NCI-H187 (cell line): ENCODE measurements around the gene PRR19.

Experiments used
- DNase-seq, 2 experiments: peaks; one replicate each; lab custom pipeline; 2025; lab: John Stamatoyannopoulos, UW

PRR19 gene

DNA sequence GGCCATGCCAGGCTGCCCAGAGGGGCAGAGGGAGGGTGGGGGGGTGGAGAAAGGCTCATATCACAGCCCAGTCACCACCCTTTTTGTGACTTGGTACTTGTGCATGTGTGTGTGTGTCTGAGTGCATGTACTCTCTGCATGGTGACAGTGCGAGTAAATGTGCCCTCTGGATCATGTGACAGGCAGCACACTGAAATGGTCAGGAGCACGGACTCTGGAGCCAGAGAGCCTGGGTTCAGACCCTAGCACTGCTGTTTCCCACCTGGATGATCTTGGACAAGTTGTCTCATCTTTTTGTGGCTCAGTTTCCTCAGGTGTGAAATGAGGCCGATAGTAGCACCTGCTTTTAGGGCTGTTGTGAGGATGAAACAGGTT lies 30.9 kb upstream of the PRR19 start:
- no peak for DNase-seq

DNA sequence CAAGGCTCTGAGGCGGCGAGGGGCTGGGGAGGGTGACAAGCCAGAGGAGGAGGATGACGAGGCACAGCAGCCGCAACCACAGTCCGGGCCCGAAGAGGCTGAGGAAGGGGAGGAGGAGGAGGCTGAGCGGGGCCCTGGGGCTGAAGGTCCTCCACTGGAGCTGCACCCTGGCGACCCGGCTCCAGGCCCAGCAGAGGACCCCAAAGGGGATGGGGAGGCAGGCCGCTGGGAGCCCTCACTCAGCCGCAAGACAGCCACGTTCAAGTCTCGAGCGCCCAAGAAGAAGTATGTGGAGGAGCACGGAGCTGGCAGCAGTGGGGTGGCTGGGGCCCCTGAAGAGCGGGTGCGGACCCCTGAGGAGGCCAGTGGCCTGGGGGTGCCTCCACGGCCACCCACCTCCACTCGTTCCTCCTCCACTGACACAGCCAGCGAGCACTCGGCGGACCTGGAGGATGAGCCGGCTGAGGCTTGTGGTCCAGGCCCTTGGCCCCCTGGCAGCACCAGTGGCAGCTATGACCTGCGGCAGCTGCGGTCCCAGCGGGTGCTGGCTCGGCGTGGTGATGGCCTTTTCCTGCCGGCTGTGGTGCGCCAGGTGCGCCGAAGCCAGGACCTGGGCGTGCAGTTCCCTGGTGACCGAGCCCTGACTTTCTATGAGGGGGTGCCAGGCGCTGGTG lies 29.9 kb upstream of the PRR19 start:
- no peak for DNase-seq

DNA sequence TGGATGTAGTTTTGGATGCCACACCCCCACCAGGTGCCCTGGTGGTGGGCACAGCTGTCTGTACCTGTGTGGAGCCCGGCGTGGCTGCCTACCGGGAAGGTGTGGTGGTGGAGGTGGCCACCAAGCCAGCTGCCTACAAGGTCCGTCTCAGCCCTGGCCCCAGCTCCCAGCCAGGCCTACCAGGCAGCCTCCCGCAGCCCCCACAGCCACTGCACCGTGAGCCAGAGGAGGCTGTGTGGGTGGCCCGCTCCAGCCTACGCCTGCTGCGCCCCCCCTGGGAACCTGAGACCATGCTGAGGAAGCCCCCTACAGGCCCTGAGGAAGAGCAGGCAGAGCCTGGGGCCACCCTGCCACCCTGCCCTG lies 29.4 kb upstream of the PRR19 start:
- DNase-seq = no peak

DNA sequence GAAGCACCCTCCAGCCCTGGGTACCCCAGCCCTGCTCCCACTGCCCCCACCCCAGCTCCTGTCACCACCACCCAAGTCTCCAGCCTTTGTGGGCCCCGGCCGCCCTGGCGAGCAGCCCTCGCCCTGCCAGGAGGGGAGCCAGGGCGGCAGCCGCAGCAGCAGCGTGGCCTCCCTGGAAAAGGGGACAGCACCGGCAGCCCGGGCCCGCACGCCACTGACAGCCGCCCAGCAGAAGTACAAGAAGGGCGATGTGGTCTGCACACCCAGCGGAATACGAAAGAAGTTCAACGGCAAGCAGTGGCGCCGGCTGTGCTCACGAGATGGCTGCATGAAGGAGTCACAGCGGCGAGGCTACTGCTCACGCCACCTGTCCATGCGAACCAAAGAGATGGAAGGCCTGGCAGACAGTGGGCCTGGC lies 28.9 kb upstream of the PRR19 start:
- DNase-seq = no peak

DNA sequence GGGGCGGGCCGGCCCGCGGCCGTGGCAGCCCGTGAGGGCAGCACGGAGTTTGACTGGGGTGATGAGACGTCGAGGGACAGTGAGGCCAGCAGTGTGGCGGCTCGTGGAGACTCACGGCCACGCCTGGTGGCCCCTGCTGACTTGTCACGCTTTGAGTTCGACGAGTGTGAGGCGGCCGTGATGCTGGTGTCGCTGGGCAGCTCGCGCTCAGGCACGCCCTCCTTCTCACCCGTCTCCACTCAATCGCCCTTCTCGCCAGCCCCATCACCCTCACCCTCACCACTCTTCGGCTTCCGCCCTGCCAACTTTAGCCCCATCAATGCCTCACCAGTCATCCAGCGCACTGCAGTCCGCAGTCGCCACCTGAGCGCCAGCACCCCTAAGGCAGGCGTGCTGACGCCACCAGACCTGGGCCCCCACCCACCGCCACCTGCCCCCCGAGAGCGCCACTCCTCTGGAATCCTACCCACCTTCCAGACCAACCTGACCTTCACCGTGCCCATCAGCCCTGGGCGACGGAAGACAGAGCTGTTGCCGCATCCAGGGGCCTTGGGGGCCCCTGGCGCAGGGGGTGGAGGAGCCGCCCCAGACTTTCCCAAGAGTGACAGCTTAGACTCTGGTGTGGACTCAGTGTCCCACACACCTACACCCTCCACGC lies 28.4 kb upstream of the PRR19 start:
- no peak for DNase-seq

DNA sequence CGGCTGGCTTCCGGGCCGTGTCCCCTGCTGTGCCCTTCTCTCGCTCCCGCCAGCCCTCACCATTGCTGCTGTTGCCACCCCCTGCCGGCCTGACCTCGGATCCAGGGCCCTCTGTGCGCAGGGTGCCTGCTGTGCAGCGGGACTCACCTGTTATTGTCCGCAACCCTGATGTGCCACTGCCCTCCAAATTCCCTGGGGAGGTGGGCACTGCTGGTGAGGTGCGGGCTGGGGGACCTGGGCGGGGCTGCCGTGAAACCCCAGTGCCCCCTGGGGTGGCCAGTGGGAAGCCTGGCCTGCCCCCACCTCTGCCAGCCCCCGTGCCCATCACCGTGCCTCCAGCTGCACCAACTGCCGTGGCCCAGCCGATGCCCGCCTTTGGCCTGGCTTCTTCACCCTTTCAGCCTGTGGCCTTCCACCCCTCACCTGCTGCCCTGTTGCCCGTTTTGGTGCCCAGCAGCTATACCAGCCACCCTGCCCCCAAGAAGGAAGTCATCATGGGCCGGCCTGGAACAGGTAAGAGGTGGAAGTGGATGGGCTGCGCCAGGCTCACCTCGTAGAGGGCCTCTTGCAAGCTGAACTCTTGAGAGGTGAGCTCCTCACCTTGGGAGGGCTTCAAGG lies 27.8 kb upstream of the PRR19 start:
- no peak for DNase-seq

DNA sequence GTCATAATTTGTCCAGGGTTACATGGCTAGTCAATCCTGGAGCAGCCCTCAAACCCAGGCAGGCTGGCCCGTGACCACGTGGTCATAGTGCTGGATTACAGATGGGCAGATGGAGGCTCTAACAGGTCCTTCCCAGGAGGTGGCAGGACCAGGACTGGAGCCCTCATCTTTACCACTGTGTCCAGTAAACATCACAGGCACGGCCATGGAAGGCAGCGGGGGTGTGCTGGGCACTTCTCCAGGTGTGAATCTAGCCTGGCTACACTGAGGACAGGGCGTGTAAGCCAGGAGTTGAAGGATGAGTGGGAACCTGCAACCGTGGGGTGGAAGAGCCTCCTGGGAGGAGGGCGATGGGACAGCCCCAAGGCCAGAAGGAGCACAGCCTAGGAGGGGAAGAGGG lies 26.8 kb upstream of the PRR19 start:
- no peak for DNase-seq

DNA sequence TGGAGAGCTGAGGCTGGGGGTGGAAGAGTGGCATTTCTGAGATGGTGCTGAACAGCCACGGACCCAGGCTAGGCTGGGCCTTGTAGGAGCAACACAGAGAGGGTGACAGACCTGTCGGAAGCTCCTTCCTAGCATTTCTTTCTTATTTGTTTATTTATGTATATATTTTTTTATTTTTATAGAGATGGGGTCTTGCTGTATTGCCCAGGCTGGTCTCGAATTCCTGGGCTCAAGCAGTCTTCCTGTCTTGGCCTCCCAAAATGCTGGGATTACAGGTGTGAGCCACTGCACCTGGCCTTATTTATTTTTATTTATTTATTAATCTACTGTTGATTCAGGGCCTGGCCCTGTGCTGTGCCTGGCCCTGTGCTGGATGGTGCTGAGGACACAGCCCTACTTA lies 26.4 kb upstream of the PRR19 start:
- no peak for DNase-seq

DNA sequence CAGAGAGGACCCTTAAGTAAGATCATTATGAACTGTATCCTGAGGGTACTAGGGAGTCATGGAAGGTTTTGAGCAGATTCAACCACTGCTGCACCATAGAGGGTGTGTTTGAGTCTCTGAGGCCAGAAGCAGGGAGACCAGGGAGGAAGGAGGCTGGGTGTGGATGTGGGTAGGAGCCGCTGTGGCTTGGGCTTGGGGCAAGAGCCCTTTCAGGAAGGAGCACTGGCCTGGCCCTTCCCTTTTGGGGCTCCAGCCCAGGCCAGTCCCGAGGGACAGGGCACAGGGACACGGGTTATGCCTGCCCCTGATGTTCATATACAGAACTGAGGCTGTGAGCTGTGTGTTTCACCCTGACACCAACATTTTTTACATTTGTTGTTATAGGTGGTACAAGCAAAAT lies 25.6 kb upstream of the PRR19 start:
- DNase-seq = no peak

DNA sequence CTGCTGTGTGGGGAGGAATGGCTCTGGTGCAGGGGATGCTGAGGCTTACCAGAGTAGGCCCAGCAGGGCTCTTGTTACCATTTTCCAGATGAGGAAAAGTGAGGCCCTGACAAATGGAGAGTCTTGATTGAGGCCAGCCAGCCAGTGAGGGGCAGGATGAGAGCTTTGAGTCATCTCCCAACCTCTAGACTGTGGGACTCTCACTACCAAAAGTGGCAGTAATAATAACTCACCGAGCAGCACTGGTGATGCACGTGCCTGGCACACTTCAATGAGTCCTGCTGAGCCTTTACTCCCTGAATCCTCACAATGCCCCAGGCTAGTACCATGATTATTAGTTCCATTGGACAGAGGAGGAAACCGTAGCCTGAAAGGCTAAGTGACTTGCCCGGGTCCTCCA lies 25.1 kb upstream of the PRR19 start:
- DNase-seq = no peak

DNA sequence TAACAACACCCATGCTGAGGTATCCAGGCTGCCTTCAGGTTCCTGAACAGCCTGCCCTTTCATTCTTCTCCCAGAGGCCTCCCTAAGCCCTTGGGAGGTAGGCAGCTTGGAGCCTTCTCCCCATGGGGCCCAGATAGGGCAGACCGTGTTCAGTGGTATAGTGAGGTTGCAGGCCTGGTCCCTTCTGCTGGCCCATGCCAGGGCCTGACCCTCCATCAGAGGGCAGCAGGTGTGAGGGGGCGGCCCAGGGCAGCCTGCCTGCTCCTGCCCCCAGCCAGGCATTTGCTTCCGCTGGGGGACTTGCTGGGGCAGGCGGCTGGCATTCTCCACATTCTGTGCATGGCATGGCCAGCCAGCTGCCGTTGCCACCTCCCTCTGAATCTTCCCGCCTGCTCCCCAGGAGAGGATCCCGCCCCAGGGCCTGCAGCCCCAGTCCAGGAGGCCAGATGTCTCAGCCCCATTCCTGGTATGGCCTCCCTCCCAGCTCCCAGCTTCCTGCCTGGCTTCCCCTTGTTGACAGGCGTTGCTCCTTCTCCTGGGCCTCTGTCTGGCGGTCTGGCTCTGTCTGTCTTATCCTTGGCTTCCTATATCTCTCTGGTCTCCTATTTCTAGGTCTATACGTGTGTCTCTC lies 24.0 kb upstream of the PRR19 start:
- no peak for DNase-seq

DNA sequence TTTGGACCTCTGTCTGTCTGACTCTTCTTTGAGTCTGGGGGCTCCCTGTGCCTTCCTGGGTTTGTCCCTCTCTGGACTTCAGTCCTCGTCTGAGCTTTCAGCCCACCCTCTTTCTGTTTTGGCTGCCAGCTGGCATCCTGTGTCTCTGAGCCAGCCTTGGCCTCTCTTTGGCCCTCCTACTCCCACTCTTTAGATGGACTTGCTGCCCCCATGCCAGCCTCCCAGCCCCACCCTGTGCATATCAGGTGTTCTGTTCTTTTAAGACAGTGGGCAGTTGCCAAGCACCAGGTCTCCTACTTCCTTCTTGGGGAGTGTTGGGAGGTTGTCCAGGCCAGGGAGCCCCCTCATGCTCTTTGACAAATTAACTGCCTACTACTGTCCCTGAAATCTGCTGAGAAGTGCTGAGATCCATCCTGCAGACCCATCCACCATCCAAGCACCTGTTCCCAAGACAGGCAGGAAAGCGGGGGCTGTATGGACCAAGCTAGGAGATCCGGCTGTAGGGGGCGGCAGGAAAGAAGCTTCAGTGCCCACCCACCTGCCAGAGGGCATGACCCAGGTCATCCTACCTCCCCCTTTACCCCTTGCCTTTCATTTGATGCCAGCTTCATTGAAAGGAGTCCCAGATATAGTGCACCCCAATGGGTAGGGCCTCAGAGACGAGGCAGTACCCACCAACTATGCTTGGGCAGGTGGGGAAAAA lies 23.3 kb upstream of the PRR19 start:
- DNase-seq = no peak

DNA sequence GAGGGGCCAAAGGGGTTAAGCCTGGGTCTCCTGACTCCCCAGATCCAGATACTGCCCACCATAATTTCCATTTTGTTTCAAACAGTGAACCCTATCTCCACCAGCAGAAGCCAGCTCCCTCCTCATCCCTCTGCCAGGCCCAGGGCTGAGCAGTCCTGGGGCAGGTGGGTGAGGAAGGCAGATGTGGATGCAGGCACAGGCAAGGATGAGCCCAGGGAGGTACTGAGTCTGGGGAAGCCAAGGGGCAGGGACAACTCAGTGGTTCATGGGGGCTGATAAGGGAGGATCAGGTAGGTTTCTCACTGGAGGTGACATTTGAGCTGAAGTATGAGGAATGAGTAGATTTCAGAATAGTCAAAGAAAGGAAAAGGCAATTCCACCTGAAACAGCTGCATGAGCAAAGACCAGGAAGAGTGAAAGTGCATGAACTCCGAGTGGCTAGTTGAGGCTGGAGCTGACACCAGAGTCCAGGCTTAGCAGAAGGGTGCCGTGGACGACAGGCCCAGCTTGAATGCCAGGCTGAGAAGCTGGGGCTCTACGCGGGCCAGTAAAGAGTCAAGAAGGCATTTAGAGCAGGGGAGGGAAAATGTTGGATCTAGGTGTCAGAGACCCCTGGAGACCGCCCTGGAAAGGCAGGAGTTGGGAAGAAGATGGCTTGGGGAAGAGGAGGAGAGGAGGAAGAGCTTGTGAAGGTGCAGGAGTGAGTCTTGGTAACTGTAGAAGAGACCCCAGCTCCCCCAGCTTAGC lies 22.6 kb upstream of the PRR19 start:
- DNase-seq = no peak

DNA sequence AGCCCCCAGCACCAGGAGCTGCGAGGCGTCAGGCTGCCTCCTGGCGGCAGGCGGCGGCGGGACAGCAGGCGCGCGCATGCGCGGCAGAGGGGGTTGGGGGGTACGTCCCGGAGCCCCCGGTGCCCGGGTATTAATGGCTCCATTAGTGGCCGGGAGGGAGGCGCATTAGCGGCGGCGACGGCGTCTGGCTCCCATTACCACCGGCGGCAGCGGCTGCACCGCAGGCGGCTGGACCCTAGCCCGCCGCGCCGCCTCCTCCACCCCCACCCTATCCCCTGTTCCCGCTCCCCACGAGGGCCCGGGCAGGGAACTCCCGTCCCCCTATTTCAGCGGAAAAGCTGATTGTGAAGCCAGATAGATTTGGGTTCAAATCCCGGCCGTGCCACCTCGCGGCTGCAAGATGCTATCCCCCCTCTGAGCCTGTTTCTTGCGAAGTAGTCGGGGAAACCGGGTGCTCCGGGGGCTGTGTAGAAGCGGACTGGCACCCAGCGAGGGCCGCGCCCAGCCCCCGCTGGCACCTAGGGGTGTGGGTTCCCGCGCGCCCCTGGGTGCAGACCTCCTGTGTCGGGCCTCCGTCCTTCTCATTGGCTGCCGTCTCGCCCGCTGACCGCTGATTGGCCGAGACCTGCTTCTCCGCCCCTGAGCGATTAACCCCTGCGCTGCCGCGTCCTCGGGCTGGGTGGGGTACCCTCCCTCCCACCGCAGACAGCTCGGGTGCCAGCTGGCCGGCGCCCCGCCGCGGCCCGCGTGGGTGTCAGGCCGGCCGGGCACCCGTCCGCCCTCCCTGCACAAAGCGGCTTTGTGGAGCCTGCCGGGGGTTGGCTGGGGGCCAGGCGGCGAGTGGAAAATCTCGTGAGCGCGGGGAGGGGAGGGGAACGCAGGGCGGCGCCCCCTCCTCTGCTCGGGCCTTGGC lies 21.8 kb upstream of the PRR19 start:
- peak; percentile 71 to 80 for DNase-seq

DNA sequence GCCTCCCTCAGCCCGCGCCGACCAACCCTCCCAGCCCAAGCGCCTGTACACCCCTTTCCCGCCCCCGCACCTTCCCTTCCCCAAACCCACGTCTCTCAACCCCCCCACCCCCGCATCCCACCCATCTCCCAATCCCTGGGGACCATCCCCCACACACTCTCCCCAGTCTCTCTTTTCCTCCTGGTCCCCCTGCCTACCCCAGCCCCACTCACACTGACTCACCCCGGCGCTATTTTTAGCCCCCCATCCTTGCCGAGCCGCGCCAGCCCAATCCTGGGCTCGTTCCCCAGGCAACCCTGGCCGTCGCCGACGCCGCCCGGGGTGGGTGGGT lies 21.2 kb upstream of the PRR19 start:
- no peak for DNase-seq

DNA sequence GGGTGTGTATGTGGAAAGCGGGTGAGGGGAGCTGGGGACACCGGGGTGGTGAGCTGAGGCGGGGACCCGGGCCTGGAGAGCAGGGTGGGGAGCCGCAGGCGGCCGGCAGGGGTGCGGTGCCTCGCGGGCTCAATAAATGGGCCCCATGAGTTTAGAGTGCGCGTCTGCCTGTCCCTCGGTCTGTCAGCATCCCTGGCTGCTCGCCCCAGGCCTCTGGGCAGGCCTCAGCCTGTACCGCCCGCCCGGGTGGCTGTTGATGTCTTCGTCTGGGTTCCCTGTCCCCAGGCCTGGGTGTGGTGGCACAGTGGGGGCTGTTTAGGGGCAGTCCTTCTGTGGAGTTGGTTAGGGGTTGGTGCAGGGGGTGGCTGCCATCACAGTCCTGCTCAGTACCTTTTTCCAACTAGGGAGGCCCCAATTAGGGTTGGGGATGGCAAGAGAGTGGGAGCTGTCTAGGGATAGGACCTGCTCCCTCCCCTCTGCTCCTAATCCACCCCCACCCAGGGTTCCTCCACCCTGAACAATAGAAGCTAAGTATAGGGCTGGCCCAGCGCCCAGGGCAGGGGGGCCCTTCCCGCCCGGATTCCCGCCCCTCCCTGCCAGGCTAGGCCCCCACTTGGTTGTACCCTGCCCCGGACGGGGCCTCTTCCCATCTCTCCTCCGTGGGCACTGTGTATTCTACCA lies 20.6 kb upstream of the PRR19 start:
- no peak for DNase-seq

DNA sequence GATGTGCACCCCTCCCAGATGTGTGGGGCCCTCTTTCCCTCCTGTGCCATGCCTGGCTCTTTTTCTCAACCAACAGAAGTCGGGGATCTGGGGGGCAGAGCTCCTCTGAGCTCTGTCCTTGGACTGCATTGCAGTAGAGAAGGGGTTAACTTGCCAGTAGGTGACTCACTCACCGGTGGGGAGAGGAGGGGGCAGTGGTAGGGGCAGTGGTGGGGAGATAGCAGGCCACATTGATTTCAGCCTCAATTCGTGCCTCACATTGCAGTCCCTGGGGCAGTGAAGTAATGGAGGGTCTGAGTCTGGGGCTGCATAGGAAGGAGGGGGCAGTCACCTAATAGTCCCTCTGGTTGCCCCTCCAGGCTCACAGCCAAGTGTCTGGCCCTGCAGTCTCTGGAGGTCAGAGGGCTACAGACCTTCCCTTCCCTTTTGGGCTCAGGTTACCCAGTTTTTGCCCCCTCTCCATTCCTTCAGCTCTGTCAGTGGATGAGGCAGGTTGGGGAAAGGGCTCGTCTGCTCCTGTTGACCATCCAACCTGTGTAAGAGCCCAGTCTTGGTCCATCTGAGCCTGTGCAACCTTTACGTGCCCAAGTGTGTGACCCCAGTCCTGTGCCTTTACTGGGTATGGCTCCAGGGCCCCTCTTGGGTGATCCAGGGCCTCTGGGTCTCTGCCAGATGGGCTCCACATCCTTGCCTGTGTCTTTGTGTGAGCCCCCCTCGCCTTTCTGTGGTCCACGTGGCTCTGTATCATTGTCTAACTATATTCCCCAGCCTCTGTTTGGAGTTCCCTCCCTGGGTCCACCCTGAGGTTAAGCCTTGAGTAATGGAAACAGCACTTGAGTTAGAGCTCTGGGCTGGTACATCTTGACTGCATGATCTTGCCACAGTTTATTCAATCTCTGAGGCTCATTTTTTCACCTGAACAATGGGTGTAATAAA lies 19.8 kb upstream of the PRR19 start:
- no peak for DNase-seq

DNA sequence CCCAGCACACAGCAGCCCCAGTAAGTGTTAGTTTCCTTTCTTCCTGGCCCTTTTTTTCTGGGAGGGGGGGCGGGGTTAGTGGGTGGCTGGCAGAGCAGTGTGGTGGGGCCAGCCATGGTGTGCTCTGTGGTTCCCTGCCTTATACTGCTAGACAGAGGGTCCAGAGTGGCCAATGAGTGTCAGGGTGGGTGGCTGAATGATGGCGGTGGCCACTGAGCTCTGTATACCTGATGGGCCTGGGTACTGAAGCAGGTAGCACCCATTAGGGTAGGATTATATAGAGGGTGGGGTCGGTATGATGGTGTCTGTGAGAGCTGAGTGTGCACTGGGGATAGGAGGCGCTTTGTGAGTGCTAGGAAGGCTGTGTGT lies 19.1 kb upstream of the PRR19 start:
- no peak for DNase-seq
